ENCODE results near the gene RTN4. TPM values are rescaled to one million over a fixed set of nuclear protein-coding genes. Genes with fewer than 3 reads are reported as not detected.
A peak's percentile ranks its signal among the peaks of the same experiment; 100 is the strongest.
"Not testable (repeated sequence)": the region's sequence is repeated elsewhere in the genome, so short reads cannot be mapped to it uniquely, and the experiment has no call there.

RTN4 gene
- total RNA-seq, 1 experiment from 2014 or later: 164 TPM

- no peaks in the 10 kb centered on the region for H3K27me3 ChIP-seq
- H3K36me3 ChIP-seq: no peaks in the 10 kb centered on the region
- H3K4me1 ChIP-seq: peaks cover 5% of the 10 kb centered on the region
- no peak overlapping the region for H3K4me3 ChIP-seq
- DNase-seq: no peak
- H3K27ac ChIP-seq: no peak overlapping the region
- no peaks in the 10 kb centered on the region; the same call in 1 of the 2 replicates for H3K9me3 ChIP-seq (replicated peaks)
Measured at GRCh38 chr2:55084641-55085040, 34.4 kb upstream of the RTN4 start.

GRCh38 chr2:55080204-55080738, 30.0 kb upstream of the RTN4 start:
- DNase-seq: no peak
- Histone ChIP-seq H3K27ac (no peak overlapping the region), H3K4me1 (peaks cover 10% of the 10 kb centered on the region), H3K36me3 (no peaks in the 10 kb centered on the region), H3K4me3 (no peak overlapping the region), H3K9me3 (replicated peaks) (no peaks in the 10 kb centered on the region; the same call in 1 of the 2 replicates), H3K27me3 (no peaks in the 10 kb centered on the region)

- Histone ChIP-seq H3K4me3 (no peak overlapping the region), H3K36me3 (no peaks in the 10 kb centered on the region), H3K4me1 (peaks cover 10% of the 10 kb centered on the region), H3K27ac (peak overlapping the region; percentile 7; the same call in 1 of the 2 replicates), H3K9me3 (replicated peaks) (no peaks in the 10 kb centered on the region; the same call in 1 of the 2 replicates), H3K27me3 (no peaks in the 10 kb centered on the region)
- peak; percentile 38 to 70 for DNase-seq
Measured at GRCh38 chr2:55078956-55079355, 28.7 kb upstream of the RTN4 start.

- no peak overlapping the region for H3K4me3 ChIP-seq
- no peaks in the 10 kb centered on the region for H3K27me3 ChIP-seq
- H3K27ac ChIP-seq: no peak overlapping the region
- H3K9me3 ChIP-seq (replicated peaks): no peaks in the 10 kb centered on the region; the same call in 1 of the 2 replicates
- no peak for DNase-seq
- no peaks in the 10 kb centered on the region for H3K36me3 ChIP-seq
- peaks cover 12% of the 10 kb centered on the region for H3K4me1 ChIP-seq
Measured at GRCh38 chr2:55076721-55077120, 26.5 kb upstream of the RTN4 start.

GRCh38 chr2:55076019-55076418, 25.8 kb upstream of the RTN4 start:
- not testable (repeated sequence) for H3K4me3 ChIP-seq; DNase-seq; H3K27ac ChIP-seq; H3K27me3 ChIP-seq; H3K36me3 ChIP-seq; H3K9me3 ChIP-seq (replicated peaks)
- peaks cover 15% of the 10 kb centered on the region for H3K4me1 ChIP-seq

GRCh38 chr2:55073000-55073983, 23.0 kb upstream of the RTN4 start:
- H3K36me3 ChIP-seq: no peaks in the 10 kb centered on the region
- H3K27me3 ChIP-seq: no peaks in the 10 kb centered on the region
- H3K9me3 ChIP-seq (replicated peaks): no peaks in the 10 kb centered on the region
- DNase-seq: no peak
- no peak overlapping the region for H3K4me3 ChIP-seq
- peaks cover 4% of the 10 kb centered on the region; the same call in 1 of the 2 replicates for H3K4me1 ChIP-seq
- H3K27ac ChIP-seq: no peak overlapping the region

GRCh38 chr2:55063713-55064323, 13.6 kb upstream of the RTN4 start:
- peak in 1 of 2 experiments; percentile 27 for DNase-seq
- H3K9me3 ChIP-seq (replicated peaks): no peaks in the 10 kb centered on the region
- no peak overlapping the region for H3K27ac ChIP-seq
- H3K4me3 ChIP-seq: no peak overlapping the region
- H3K36me3 ChIP-seq: no peaks in the 10 kb centered on the region
- no peaks in the 10 kb centered on the region for H3K27me3 ChIP-seq
- H3K4me1 ChIP-seq: no peaks in the 10 kb centered on the region

GRCh38 chr2:55063226-55063625, 13.0 kb upstream of the RTN4 start:
- no peaks in the 10 kb centered on the region for H3K9me3 ChIP-seq (replicated peaks)
- H3K27me3 ChIP-seq: no peaks in the 10 kb centered on the region
- H3K36me3 ChIP-seq: no peaks in the 10 kb centered on the region
- H3K4me3 ChIP-seq: no peak overlapping the region
- no peak for DNase-seq
- no peak overlapping the region for H3K27ac ChIP-seq
- H3K4me1 ChIP-seq: no peaks in the 10 kb centered on the region

GRCh38 chr2:55062754-55063153, 12.5 kb upstream of the RTN4 start:
- no peak for DNase-seq
- Histone ChIP-seq H3K4me1 (no peaks in the 10 kb centered on the region), H3K36me3 (no peaks in the 10 kb centered on the region), H3K27ac (no peak overlapping the region), H3K27me3 (no peaks in the 10 kb centered on the region), H3K9me3 (replicated peaks) (no peaks in the 10 kb centered on the region), H3K4me3 (no peak overlapping the region)

GRCh38 chr2:55061523-55062344, 11.5 kb upstream of the RTN4 start:
- no peak for DNase-seq

GRCh38 chr2:55059793-55060192, 9.5 kb upstream of the RTN4 start:
- no peak overlapping the region for H3K4me3 ChIP-seq

More at GRCh38 chr2:55061523-55062344, 11.5 kb upstream of the RTN4 start:
- no peaks in the 10 kb centered on the region for H3K36me3 ChIP-seq
- no peaks in the 10 kb centered on the region for H3K4me1 ChIP-seq
- H3K9me3 ChIP-seq (replicated peaks): no peaks in the 10 kb centered on the region
- no peak overlapping the region for H3K4me3 ChIP-seq
- no peak overlapping the region for H3K27ac ChIP-seq
- no peaks in the 10 kb centered on the region for H3K27me3 ChIP-seq

GRCh38 chr2:55057474-55057873, 7.2 kb upstream of the RTN4 start:
- DNase-seq: no peak

More at GRCh38 chr2:55059793-55060192, 9.5 kb upstream of the RTN4 start:
- Histone ChIP-seq H3K27me3 (no peaks in the 10 kb centered on the region), H3K36me3 (no peaks in the 10 kb centered on the region), H3K27ac (no peak overlapping the region), H3K9me3 (replicated peaks) (no peaks in the 10 kb centered on the region), H3K4me1 (no peaks in the 10 kb centered on the region)
- DNase-seq: no peak

GRCh38 chr2:55056024-55056521, 5.8 kb upstream of the RTN4 start:
- no peak for DNase-seq
- H3K4me1 ChIP-seq: peaks cover 6% of the 10 kb centered on the region
- H3K27ac ChIP-seq: no peak overlapping the region

More at GRCh38 chr2:55057474-55057873, 7.2 kb upstream of the RTN4 start:
- Histone ChIP-seq H3K36me3 (no peaks in the 10 kb centered on the region), H3K27me3 (no peaks in the 10 kb centered on the region), H3K4me3 (no peak overlapping the region), H3K4me1 (peaks cover 6% of the 10 kb centered on the region), H3K9me3 (replicated peaks) (no peaks in the 10 kb centered on the region), H3K27ac (no peak overlapping the region)

More at GRCh38 chr2:55056024-55056521, 5.8 kb upstream of the RTN4 start:
- no peak overlapping the region for H3K4me3 ChIP-seq
- H3K36me3 ChIP-seq: no peaks in the 10 kb centered on the region
- H3K27me3 ChIP-seq: no peaks in the 10 kb centered on the region
- no peaks in the 10 kb centered on the region for H3K9me3 ChIP-seq (replicated peaks)
